ENCODE measurements around the gene ANKH. TPM values are rescaled to one million over a fixed set of nuclear protein-coding genes. Genes with fewer than 3 reads are reported as not detected.

The ANKH gene
- total RNA-seq, 2 donors from 2014 or later: 76.5 to 106 TPM

GRCh38 chr5:14681236-14681752 is 190.3 kb downstream of the ANKH start:
- Histone ChIP-seq H3K27me3 (replicated peaks; ENCODE audit: insufficient read depth) (no peaks in the 10 kb centered on the region), H3K9me3 (no peaks in the 10 kb centered on the region), H3K27ac (peak overlapping the region; percentile 72 to 90), H3K4me1 (replicated peaks) (peaks cover 25% of the 10 kb centered on the region), H3K36me3 (no peaks in the 10 kb centered on the region), H3K4me3 (no peak overlapping the region)
- TF ChIP-seq POLR2AphosphoS5 (IDR thresholded peaks at IDR 0.05) (peak; percentile 47), POLR2A (IDR thresholded peaks at IDR 0.05) (no peak)
- no peak for DNase-seq (ENCODE audit: low spot score)
- 45% methylated on average over 10 of the region's 10 CpGs for WGBS
- intact Hi-C loops (cut with DNase I): loop anchor here (10.0 kb wide), 1 partner anchor 194 kb away; the partner anchor contains the start of gene ANKH

- WGBS: 69% methylated on average over 1 of the region's 1 CpG
- Histone ChIP-seq H3K27me3 (replicated peaks; ENCODE audit: insufficient read depth) (no peaks in the 10 kb centered on the region), H3K36me3 (no peaks in the 10 kb centered on the region), H3K9me3 (no peaks in the 10 kb centered on the region), H3K27ac (no peak overlapping the region), H3K4me1 (replicated peaks) (peaks cover 18% of the 10 kb centered on the region), H3K4me3 (no peak overlapping the region)
- intact Hi-C loops (cut with DNase I): no loop called here
- no peak for DNase-seq (ENCODE audit: low spot score)
- TF ChIP-seq POLR2AphosphoS5 (IDR thresholded peaks at IDR 0.05): no peak
Measured at GRCh38 chr5:14679595-14679994, 192.0 kb downstream of the ANKH start.

GRCh38 chr5:14678773-14679334 is 192.7 kb downstream of the ANKH start:
- no peak overlapping the region for H3K4me3 ChIP-seq
- peaks cover 12% of the 10 kb centered on the region for H3K4me1 ChIP-seq (replicated peaks)
- TF ChIP-seq POLR2A (IDR thresholded peaks at IDR 0.05): no peak
- TF ChIP-seq POLR2AphosphoS5 (IDR thresholded peaks at IDR 0.05): no peak
- TF ChIP-seq CTCF (IDR thresholded peaks at IDR 0.05): no peak
- peak overlapping the region in 1 of 2 donors; percentile 9 for H3K27ac ChIP-seq
- 79% methylated on average over 5 of the region's 5 CpGs for WGBS
- H3K36me3 ChIP-seq: no peaks in the 10 kb centered on the region
- no peaks in the 10 kb centered on the region for H3K9me3 ChIP-seq
- no peaks in the 10 kb centered on the region for H3K27me3 ChIP-seq (replicated peaks; ENCODE audit: insufficient read depth)
- intact Hi-C loops (cut with DNase I): no loop called here
- DNase-seq (ENCODE audit: low spot score): no peak

- Histone ChIP-seq H3K9me3 (no peaks in the 10 kb centered on the region), H3K27me3 (replicated peaks; ENCODE audit: insufficient read depth) (no peaks in the 10 kb centered on the region), H3K4me1 (replicated peaks) (peaks cover 9% of the 10 kb centered on the region), H3K4me3 (no peak overlapping the region), H3K36me3 (no peaks in the 10 kb centered on the region), H3K27ac (peak overlapping the region; percentile 38 to 68)
- 77% methylated on average over 3 of the region's 3 CpGs for WGBS
- TF ChIP-seq CTCF (IDR thresholded peaks at IDR 0.05): no peak
- no peak for TF ChIP-seq POLR2A (IDR thresholded peaks at IDR 0.05)
- no peak for TF ChIP-seq POLR2AphosphoS5 (IDR thresholded peaks at IDR 0.05)
- intact Hi-C loops (cut with DNase I): no loop called here
- no peak for DNase-seq (ENCODE audit: low spot score)
Measured at GRCh38 chr5:14676320-14676719, 195.3 kb downstream of the ANKH start.

- Histone ChIP-seq H3K27ac (peak overlapping the region; percentile 38 to 68), H3K27me3 (replicated peaks; ENCODE audit: insufficient read depth) (no peaks in the 10 kb centered on the region), H3K9me3 (no peaks in the 10 kb centered on the region), H3K4me1 (replicated peaks) (peaks cover 12% of the 10 kb centered on the region), H3K36me3 (no peaks in the 10 kb centered on the region), H3K4me3 (no peak overlapping the region)
- TF ChIP-seq CTCF (IDR thresholded peaks at IDR 0.05) (no peak), POLR2AphosphoS5 (IDR thresholded peaks at IDR 0.05) (no peak), POLR2A (IDR thresholded peaks at IDR 0.05) (no peak)
- intact Hi-C loops (cut with DNase I): no loop called here
- DNase-seq (ENCODE audit: low spot score): no peak
- 66% methylated on average over 6 of the region's 6 CpGs for WGBS
Measured at GRCh38 chr5:14675865-14676300, 195.7 kb downstream of the ANKH start.

Measured in prostate gland (tissue), 2 donors.